Midbrain (tissue), 1 donor: ENCODE measurements around the gene SIPA1L3.

ENCODE experiments used
- DNase-seq: peaks from one replicate; lab custom pipeline; 2025; lab: John Stamatoyannopoulos, UW

Gene SIPA1L3

DNA sequence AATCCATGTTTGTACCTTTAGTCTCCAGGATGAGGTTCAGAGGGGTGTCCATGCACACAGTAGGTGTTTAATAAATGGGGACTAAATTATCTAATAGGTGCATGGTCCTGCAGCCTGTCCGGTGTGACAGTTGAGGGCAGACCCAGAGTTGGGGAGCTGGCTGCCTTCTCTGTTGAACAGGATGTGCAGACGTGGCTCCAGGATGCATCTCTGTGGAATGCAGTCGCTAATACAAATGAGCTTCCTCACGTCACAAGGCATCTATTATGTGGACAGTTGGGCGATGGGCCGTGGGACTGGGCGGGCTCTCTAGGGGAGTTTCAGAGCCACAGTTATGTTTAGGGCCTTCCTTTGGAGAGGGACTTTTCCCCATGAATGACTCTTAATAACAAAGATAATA, 71.0 kb downstream of the SIPA1L3 start:
- peak; percentile 15 for DNase-seq

DNA sequence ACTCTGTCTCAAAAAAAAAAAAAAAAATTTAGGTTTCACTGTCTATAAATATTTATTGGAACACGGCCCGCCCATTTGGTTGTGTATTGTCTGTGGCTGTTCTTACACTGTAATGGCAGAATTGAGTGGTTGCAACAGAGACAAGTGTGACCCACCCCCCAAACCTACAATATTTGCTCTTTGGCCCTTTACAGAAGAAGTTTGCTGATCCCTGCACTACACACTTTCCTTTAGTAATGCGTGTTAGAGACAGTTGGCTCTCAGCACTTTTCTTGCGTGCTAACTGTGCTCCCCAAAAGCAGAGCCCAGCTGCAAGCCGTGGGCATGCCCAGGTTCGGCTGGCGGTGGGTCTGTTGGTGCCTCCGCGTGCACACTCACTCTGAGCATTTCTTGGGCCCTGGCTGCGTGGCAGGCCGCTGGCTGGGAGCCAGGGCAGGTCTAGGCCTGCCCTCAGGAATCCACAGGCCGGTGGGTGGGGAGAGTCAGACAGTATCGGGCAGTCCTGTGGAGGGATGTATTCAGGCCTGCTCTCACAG, 72.6 kb downstream of the SIPA1L3 start:
- DNase-seq = no peak

DNA sequence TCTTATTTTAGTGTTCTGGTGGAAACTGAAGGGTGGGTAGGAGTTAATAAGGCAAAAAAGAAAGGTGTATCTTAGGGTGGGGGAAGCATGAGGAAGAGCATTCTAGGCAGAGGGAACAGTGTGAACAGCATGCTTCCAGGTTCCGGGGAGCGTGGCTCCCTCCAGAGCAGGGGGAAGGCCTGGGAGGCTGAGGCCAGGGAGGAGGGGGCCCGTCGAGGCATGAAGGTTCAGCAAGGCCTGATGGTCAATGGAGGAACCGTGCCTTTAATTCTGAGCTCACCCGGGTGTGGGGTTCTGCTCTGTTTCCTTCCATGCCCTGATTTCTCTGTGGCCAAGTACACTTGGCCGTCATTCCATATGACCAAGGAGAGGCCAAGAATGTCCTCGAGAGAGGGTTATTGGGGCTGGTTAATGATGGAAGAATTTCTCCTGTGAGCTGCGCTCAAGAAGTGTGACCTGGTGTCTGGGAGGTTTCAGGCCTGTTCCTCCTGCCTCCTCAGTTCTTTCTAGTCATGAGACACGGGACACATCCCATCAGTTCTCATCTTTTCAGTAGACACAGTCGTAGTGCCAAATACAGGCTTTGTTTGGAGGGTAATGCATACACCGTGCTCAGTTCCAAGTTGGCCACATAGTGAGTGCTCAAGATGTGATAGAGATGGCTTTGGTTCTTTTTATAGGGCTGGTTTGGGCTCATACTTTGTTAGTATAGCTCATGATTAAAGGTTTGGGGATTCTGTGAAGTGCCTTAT, 73.6 kb downstream of the SIPA1L3 start:
- peak; percentile 8 for DNase-seq

DNA sequence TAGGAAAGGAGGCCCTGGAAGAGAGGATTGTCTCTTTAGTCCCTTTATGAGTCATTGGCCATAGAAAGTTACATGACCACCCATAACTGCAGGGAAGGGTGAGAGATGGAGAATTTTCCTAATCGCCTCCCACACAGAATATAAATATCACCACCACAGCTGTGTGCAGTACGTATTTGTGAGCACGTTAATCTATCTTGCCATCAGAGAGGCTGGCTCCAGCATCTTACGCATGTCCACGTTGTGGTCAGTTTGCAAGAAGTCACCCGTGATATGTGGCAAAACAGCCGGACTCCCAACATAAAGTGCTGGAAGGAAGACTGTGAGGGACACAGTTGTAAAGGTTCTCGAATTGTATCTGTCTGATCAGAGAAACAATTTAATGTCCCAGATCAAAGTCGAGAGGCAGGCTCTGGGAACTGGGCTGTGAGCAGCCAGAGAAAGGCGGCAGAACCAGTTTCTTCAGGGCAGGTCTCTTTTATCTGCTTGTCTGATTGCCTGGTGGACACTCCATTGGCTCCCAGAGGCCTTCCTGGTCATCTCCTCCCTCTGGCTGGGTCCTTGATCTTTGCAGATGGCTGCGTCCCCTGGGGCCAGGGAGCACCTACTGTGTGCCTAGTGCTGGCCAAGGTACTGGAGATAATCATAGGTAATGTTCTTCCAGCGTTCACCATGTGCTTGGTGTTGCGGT, 74.9 kb downstream of the SIPA1L3 start:
- no peak for DNase-seq

DNA sequence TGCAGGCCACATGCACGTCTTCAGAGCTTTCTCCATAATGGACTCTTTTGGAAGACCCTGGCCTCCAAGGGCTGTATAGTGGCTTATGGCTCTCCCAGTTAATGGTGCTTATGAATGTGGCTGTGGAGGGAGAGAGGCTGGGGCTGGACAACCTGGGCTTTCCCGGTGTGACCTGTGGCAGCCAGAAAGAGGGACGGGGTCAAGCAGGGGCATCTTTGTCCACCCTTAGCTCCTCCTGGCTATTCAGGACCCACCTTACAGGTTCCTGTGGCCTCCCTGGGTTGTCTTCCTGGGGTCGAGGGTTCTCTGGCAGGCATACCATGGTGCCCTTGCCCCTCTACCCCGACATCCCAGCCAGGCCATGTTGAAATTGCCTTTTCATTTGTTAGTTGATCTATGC, 75.6 kb downstream of the SIPA1L3 start:
- no peak for DNase-seq

DNA sequence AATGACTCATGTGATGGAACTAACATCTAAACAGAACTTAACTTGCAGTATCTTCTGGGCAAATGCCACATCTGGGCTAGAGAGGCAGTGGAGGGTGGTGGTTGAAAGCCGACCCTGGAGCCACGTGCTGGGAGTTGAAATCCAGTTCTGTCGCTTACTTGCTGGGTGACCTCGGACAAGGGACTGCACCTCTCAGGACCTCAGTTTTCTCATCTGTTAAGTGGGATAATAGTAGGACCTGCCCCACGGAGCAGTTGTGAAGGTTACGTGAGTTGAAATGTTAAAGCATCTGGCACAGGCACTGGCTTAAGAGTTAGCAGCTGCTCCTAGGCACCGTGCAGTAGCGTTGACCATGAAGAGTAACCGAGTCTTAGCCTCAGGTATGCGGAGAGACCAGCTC, 76.1 kb downstream of the SIPA1L3 start:
- DNase-seq = no peak

DNA sequence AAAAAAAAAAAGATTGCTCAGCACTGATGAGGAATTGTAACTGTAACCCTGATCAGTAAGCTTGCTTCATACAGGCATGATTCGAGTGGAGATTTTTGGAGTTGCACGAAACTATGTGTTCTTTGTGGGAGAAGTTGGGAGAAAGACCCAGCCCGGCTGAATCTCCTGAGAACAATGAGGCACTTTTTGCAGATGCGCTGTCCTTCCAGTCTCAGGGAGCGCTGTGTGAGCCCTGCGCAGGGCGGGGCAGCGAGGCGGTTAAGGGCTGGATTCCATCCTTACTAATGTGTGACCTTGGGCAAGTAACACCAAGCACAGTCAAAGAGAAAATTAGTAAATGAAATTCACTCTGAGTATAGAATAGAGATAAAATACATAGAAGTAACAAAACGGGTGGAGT, 76.9 kb downstream of the SIPA1L3 start:
- DNase-seq = peak; percentile 47

DNA sequence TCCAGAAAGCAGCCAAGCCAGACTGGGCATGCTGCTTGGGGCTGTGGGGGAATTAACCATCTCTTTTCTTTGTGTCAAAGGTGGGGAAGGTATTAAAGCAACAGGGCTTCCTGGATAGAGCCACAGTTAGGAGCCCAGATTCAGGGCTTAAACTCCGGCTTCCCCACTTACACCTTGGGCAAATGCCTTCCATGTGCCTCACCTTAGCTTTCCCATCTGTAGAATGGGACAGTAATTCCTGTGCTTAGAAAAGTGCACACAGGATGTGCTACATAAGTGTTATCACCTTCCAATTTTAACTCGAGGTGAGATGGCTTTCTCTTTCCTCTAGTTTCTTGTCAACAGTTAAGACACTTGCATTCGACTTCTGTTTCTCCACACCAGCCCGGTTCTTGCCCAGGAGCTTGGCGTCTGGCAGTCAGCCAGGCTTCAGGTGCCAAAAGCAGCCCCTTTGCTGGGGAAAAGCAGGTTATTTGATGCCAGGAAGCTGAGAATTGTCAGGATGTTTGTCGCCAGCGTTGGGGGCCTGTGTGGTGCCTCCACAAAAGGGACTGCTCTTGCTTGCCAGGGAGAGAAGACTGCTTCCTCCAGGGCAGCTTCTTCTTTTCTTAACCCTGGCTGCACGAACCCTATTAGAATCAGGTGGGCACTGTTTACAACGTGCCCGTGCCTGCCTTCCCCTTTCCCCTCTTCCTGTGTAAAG, 79.2 kb downstream of the SIPA1L3 start:
- no peak for DNase-seq

DNA sequence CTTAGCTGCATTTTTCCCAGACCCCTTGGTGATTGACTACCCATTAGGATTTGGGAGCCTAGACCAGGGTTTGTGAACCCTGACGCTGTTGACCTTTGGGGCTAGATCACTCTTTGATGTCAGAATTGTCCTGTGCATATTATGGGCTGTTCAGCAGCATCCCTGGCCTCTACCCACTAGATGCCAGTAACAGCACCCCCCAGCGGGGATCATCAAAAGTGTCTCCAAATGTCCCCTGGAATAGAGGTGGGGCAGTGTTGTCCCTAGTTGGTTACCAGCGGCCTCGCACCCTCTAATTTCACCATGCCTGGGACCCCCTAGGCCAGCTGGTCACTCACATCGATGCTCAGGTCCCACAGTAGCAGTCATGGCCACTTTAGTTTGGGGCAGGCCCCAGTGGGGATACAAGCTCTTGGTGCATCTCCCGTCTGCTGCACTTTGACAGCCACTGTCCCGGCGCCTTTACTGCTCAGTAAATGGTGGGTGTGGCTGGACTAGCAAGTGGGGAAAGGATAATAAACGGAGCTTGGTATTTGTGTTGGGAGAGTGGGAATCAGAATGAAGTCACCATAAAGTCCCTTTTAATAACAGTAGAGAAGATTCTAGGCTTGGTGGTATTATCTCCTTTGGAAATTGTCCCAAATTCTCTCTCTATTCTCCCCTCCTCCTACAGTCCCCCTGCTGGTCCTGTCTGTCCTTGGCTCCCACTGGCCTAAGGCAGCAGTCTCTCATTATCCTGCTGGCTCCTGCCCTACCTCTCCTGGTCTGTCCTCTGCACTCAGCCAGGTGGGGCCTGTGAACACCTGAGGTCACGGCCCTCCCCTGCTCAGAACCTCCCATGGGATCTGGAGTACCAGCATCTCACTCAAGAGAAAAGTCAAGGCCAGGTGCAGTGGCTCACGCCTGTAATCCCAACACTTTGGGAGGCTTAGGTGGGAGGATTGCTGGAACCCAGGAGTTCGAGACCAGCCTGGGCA, 80.6 kb downstream of the SIPA1L3 start:
- no peak for DNase-seq

DNA sequence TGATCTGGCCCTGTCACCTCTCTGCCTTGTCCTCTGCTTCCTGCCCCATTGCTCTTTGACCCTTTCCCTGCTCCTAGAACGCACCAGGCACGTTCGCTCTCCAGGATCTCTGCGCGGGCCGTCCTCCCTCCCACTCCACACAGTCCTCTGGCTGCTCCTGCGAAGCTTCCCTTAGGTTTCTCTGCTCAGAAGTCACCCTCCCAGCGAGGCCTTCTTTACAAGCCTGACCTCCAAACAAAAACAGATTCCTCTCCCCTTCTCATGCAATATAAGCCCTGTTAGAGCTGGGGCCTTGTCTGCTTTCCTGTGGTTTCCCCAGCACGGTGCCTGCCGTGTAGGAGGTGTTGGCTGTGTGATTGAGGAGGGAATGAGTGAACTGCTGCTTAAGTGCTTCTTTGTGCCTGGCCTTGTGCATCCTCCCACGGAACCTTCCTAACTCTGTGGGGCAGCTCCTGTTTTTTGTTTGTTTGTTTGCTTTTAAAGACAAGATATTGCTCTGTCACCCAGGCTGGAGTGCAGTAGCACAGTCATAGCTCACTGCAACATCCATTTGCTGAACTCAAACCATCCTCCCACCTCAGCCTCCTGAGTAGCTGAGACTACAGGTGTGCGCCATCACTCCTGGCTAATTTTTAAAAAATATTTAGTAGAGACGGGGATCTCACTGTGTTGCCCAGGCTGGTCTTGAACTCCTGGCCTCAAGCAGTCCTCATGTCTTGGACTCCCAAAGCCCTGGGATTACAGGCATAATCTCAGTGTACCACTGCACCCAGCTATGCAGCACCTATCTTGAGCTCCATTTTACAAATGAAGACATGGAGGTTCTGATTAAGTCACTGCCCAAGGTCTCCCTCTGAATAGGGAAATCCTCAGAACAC, 82.0 kb downstream of the SIPA1L3 start:
- no peak for DNase-seq

DNA sequence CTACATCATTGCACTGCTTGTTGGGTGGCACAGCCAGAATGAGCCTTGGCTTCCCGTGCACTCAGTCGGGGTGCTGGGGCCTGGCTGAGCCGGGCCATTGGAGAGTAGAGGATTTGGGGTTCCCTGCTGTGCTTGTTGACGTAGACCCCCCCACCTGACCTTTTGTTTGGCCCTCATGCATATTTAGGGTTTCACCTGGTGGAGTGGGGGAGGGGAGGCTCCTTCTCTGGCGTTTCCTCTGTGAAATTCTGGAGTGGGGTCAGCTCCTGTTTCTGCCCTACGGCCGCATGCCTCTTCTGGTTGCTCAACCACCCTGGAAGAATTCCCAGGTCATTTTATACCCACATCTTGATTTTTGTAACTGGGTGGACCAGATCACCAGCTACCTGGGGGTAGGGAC, 82.8 kb downstream of the SIPA1L3 start:
- DNase-seq = no peak

DNA sequence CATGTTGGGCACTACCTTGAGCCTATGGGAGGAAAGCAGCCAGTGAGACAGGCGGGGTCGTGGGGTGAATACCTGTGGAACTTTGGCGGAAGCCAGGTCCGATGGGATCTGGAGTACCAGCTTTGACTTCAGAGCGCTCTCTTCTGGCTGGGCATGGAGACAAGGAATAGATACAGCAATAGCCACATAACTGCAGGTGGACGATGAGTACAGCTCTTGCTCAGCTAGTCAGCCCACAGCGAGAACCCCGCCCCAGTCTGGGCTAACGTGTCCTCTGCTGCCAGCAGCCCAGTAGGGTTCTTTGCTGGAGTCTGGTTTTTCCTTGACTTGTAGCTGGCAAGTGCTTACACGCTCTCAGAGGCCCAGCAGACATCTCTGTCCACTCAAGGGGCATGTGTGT, 83.4 kb downstream of the SIPA1L3 start:
- DNase-seq = no peak

DNA sequence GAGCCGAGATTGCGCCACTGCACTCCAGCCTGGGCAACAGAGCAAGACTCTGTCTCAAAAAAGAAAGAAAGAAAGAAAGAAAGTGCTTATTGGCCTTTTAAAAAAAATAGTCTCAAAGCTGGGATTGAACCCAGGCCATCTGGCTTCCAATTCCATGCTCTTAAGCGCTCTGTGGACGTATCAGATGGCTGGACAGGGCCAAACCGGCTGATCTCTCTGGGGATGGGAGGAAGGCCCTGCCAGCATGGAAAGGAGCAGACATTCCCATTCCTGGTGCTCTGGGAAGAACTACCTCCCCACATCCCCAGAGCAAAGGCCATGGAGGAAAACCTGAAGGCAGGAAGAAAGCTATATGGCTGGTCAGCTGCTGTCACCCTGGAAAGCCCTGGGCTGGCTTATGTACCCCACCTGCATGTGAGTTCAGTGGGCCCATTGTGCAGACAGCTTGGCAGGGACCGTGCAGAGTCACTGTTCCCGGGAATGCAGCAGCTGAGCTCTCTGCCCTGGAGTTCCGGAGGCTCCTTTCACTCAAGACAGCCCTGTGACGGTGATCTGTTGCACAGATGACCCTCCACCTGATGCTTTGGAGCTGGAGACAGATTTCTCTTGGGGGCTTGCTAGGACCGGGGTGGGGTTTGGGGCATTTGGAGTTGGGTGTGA, 84.3 kb downstream of the SIPA1L3 start:
- DNase-seq = no peak

DNA sequence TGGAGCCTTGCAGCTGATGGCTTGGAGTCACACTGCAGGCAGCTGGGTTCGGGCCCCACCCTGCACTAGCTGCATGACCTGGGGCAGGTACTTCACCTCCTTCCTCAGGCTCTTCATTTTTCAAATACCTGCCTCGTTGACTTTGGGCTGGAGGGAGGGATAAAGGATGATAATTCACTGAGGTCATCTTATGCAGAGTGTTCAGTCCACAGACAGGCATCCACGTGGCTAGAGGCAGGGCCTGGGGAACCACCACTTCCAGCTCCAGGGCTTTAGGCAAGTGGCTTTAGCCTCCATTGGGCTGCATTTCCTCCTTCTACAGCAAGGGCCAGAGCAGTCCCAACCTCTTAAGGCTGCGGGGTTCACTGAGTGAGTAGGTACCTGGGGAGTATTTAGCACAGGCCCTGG, 84.8 kb downstream of the SIPA1L3 start:
- no peak for DNase-seq

DNA sequence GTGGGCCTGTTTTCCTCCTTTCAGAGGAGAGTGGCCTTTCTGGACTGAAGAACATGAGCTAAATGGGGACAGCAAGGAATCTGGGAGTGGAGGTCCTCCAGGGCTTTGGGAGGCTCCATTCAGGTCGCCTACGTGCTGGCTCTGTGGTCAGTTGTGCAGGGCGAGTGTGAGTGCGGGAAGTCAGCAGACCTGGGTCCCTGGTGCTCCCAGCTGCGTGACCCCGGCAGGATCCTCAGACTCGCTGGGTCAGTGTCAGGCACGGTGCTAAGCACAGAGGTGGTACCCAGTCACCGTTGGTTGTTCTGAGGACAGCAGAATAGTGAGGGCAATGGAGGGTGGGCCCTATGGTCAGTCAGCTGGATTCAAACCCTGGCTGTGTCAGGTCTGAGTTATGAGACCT, 85.8 kb downstream of the SIPA1L3 start:
- DNase-seq = no peak

DNA sequence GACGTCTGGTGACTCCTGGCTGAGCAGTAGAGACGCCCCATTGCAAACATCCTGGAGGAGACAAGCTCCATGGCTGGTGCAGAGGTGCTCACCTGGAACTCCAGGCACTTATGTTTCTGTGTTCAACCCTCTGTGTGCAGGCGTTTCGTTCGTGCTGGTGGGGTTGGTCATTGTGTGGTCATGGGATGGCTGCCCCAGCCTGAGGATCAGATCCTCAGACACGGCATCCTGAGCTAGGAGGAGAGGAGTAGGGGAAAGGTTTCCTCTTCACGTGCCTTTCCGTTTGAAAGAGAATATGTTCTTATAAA, 87.8 kb downstream of the SIPA1L3 start:
- no peak for DNase-seq

DNA sequence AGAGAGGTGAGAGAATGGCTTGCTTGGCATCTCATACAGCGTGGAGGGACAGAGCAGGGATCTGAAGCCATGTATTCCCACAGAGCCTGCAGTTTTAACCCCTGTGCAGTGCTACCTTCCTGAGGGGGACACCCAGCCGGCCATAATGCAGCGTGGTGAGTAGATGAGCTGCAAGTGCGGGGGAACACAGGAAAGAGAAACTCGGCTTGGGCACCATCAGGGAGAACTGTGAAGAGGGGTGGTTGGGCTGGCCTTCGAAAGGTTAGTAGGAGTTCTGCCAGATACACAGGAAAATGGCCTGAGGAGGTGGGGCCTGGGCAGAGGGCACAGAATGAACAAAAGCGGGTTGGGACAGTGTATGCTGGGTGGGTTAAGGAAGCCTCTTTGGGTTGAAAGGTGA, 88.3 kb downstream of the SIPA1L3 start:
- no peak for DNase-seq

DNA sequence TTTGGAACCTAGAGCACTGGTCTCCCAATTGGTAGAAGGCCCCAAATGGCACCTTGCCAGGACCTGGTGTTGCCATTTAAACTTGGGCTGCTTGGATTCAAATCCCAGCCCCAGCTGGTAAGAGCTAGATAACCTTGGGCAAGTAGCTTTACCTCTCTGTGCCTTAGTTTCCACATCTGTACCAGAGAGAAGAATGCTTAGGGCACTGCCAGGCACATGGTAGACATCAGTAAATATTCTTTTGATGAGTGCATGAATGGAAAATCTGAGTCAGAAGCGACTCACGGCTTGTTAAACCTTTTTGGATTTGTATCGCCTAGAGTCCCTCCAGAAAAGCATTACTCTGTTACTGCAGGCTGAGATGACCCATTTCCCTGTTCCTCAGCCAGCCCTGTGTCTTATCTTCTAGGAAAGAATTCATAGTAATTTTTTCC, 90.9 kb downstream of the SIPA1L3 start:
- DNase-seq = no peak

DNA sequence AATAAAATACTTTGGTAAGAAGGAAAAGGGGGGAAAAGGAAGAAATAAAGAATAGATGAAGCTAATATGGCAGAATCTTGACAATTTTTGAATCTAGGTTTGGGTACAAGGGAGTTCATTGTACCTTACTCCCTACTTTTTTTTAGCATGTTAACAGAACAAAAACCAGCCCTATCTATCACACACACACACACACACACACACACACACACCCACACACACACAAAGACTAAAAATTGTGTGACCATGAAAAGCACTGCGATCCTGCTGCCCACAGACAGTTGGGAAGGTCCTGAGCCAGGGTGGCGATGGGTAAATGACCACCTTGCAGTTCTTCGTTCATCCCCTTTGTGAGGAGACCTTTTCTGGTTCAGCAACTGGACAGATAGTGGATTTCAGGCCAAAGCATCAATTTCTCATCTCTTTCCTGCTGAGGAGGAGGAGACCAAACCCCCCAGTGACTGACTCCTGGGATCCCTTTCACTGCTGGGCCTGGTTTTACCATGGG, 91.8 kb downstream of the SIPA1L3 start:
- DNase-seq = no peak
